NCI-H510A treated with DMSO at 0.1 percent for 48 hours (cell line): ENCODE results near the gene ZBTB16.

Experiments used
- DNase-seq: peaks from one replicate; lab custom pipeline; 2025; lab: John Stamatoyannopoulos, UW

The ZBTB16 gene

GRCh38 chr11:114168691-114169090 is 109.2 kb downstream of the ZBTB16 start:
- DNase-seq: peak; percentile 24

GRCh38 chr11:114169321-114169749 is 109.8 kb downstream of the ZBTB16 start:
- DNase-seq: no peak

GRCh38 chr11:114169821-114170220 is 110.3 kb downstream of the ZBTB16 start:
- no peak for DNase-seq

- DNase-seq: no peak
These were observed 110.7 kb downstream of the ZBTB16 start for GRCh38 chr11:114170226-114170625.

GRCh38 chr11:114171257-114172054 is 111.9 kb downstream of the ZBTB16 start:
- no peak for DNase-seq

DNA sequence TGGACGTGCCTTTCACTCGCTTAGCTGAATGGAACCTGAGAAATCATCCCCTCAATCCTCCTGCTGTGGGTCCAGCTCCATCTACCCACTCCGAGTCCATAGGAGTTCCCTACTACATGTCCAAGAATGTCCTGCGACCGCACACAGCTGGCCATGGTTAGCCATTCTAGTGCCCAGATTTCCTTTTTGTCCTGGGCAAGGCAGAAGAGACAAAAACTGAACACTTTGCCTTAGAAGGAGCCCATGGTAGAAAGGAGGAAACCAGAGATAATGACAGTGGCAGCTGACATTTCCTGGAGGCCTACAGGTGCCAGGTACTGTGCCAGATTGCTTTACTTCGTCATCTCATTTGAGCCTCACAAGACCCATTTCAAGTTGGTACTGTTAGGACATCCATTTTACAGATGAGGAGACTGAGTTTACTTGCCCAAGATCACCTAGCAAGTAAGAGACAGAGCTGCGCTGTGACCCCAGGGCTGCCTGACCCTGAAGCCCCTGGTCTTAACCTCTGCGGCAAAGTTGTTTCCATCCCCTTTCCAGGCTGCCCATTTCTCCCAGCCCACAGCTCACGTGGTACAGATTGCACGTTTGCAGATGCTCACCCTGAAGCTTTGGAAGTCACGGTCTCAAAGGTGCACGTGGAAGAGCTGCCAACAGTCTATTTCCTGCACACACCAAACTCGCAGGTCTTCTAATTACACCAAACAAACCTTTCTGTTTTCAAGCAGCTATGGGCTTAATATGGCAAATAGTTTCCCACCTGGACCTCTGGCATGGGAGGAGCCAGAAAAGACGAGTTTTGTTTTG is 112.7 kb downstream of the ZBTB16 start:
- no peak for DNase-seq

DNA sequence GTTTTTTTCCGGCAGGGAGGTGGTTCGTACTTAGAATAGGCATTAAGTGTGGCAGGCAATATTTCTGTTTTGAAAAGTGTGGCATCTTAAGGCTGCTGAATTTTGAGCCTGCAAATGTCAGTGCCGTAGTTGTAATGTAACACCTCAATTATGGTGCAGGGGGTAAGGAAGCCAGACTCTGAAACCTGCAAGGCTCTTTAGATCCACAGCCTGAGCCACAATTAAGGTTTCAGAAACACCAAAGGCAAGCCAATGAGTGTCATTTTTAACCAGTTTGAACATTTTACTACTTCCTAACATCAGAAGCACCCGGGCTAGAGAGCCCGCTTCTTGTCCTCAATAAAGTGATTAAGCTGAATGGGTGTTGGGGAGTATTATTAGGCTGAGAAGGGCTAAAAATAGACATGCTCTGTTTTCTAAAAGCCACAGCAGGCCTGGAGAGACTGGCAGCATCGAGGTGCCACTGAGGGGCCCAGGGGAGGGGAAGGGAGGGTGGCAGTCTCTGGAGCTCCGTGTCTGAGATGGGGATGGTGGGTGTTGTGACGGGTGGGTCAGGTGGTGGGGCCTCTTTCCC is 113.4 kb downstream of the ZBTB16 start:
- DNase-seq: no peak

DNA sequence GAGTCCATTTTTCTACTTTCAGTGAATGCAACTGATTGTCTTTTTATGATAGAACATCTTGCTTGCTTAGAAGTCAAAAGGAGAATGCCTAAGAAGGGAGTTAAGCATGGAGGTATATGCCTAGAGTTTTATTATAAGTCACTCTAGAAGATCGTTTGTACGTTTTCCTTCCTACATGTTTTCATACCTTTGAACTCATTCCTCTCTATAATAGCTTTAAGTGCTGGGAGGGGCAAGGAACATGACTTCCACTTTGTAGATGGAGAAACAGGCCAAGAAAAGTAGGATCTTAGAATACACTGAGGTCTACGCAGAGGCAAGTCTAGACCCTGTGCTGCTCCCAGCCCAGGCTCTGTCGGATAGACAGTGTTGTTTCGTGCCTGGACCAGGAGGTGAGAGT is 114.3 kb downstream of the ZBTB16 start:
- no peak for DNase-seq

- no peak for DNase-seq
These were observed 115.4 kb downstream of the ZBTB16 start for GRCh38 chr11:114174712-114175495.

GRCh38 chr11:114175706-114176105 is 116.2 kb downstream of the ZBTB16 start:
- no peak for DNase-seq

DNA sequence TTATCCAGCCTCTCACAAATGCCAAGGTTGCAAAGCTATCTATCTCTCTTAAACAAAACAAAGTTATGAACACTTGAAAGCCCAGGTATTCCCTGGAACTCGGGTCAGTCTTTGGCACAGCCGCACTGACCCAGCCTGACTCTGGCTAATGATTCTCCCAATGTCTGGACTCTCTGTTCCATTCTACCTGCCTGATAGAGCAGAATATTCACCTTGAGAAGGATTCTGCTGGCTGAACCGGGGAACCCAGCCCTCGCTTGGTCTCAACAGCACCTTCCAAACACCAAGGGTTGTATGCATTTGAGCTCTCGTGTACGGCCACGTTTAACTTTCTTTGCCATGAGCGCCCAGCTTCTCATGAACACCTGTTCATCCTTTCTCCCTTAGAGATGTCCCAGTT is 116.8 kb downstream of the ZBTB16 start:
- DNase-seq: no peak

DNA sequence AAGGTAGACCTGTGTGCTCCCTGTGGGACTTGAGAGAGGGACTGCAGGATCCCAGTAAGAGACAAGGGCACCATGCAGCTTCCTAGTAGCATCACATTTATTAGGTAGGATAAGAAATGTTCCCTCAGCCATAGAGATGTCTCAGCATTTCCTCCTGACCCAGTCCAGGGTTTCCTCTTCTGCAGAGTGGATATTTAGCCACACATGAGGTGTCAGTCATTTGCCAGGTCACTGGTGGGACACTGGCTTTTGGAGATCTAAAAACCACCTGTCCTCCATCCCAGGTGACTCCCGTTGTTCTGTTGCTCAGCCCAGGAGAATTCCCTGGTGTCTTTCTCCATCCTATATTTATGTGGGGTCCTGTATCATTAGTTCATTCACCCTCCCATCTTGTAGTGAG is 119.1 kb downstream of the ZBTB16 start:
- no peak for DNase-seq

DNA sequence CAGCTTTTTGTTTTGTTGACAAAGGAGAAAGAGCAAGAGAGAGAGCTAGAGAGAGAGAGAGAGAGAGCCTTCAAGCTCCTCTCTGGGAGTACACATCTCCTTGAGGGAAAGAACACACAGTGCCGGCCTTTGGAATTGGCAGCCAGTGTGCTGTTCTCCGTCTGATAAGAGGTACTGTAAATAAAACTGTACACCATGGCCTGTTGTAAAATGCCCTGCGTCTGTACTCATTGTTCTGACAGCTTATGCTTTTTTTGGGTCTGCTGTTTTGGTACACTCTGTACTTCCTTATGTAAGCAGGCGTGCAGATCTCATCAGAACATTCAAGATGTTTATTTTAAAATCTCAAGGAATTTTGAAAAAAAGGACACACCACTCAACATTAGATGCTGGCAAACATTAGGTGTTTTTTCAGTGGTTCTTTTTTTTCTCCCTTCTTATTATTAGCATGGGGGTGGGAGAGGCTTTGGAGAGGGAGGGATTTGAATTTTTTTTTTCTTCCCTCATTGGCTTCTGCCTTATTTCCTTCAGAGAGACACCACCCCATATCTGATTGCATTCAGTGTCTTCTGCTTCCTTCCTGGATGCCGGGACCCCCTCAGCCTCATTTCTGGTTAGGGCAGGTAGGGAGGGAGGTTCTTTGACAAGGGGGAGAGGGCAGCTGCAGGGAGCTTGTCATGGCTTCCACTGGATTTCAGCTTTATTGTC is 119.9 kb downstream of the ZBTB16 start:
- DNase-seq: peak; percentile 62

- peak; percentile 61 for DNase-seq
These were observed 121.0 kb downstream of the ZBTB16 start for GRCh38 chr11:114180301-114181055.

- DNase-seq: no peak
These were observed 121.7 kb downstream of the ZBTB16 start for GRCh38 chr11:114181195-114181594.

- no peak for DNase-seq
These were observed 122.2 kb downstream of the ZBTB16 start for GRCh38 chr11:114181752-114182151.

DNA sequence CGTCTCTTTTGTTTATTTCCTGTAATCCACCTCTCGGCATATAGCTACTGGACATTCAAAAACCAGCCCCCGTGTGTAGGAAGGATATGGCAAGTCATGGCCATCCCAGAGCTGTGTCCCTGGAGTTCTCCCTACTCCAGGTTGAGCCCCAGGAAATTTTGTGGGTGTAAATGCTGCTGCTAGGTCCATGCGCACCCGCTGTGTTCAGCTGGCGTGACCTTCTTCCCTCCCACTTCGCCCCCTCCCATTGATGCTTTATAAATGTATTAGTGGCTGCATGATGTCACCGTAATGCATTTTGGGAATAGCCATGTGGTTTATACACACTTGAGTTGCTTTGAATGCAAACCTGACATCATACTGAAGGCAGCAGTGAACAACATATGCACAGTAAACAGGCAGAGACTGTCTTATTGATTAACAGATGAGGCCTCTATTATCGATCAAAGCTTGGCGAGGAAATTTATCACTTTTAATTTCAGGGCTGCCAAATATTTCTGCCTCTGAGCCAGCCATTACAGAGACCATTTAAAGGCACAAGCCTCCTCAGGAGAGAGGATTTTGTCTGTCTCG is 123.0 kb downstream of the ZBTB16 start:
- DNase-seq: no peak

- DNase-seq: no peak
These were observed 123.6 kb downstream of the ZBTB16 start for GRCh38 chr11:114183044-114183511.

DNA sequence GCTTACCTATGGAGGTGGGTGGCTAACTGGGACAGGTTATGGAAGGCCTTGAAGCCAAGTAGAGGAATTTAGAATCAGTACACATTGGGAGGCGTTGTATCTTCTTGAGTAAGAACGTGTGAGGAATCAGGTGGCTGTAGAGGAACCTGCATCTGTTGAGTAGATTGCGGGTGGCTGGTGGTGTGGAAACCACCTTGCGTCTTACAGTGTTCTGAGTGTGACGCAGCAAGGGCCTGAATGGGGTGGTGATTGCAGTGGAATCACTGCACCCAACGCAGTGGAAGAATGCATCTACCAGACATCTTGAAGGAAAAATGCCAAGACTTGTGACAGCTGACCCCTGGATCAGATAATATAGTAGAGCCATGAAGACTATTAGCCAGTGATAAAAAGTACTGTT is 125.9 kb downstream of the ZBTB16 start:
- DNase-seq: no peak

GRCh38 chr11:114187173-114187572 is 127.7 kb downstream of the ZBTB16 start:
- no peak for DNase-seq
